Measurements from ENCODE around the gene IMP4. TPM values are rescaled to one million over a fixed set of nuclear protein-coding genes. Genes with fewer than 3 reads are reported as not detected.

Gene IMP4
- polyA plus RNA-seq, 3 donors, result 57.6 to 81.2 (median 58.5) TPM

- peaks cover 73% of the 10 kb centered on the region for H3K79me2 ChIP-seq (ENCODE audit: insufficient read depth, low read length)
- peaks cover 69 to 75% of the 10 kb centered on the region in 2 donors for H3K4me1 ChIP-seq (ENCODE audit: control insufficient read depth in 1 of 2, insufficient read depth in 2 of 2, low read length in 2 of 2)
- DNase-seq, result no peak
- peaks cover 23 to 32% of the 10 kb centered on the region in 2 donors for H3K36me3 ChIP-seq (replicated peaks in 1 of 2; ENCODE audit: control insufficient read depth in 1 of 2, insufficient read depth in 2 of 2, low read length in 2 of 2)
- peak overlapping the region; percentile 11 to 97 (median 84) for H3K27ac Mint-ChIP-seq
- peaks cover 38 to 52% of the 10 kb centered on the region in 2 donors for H3K36me3 Mint-ChIP-seq
- H3K27ac ChIP-seq (ENCODE audit: low read depth in 1 of 2, low read length in 2 of 2), result peak overlapping the region; percentile 37 to 90
- WGBS (ENCODE audit: insufficient coverage), result 94% methylated on average over 8 of the region's 9 CpGs
- no peaks in the 10 kb centered on the region for H3K27me3 ChIP-seq (ENCODE audit: control insufficient read depth in 2 of 2, insufficient read depth in 2 of 2, low read length in 2 of 2)
- H2AFZ ChIP-seq (ENCODE audit: insufficient read depth, low read depth, low read length, poor library complexity, severe bottlenecking), result no peak overlapping the region
- H3K4me2 ChIP-seq (replicated peaks; ENCODE audit: extremely low read depth, low read length, poor library complexity, severe bottlenecking), result no peak overlapping the region
- peaks cover 0 to 3% (median 0%) of the 10 kb centered on the region in 7 donors for H3K9me3 Mint-ChIP-seq
- peak overlapping the region in 1 of 2 donors; percentile 41 for H3K4me3 Mint-ChIP-seq
- peaks cover 0 to 5% (median 2%) of the 10 kb centered on the region in 3 donors for H3K27me3 Mint-ChIP-seq (ENCODE audit: low read depth in 3 of 3)
- no peak overlapping the region for H3K9ac ChIP-seq (ENCODE audit: insufficient read depth, low read length, poor library complexity, severe bottlenecking)
- peaks cover 74% of the 10 kb centered on the region for H3K4me1 Mint-ChIP-seq
- TF ChIP-seq, protein P1, sequence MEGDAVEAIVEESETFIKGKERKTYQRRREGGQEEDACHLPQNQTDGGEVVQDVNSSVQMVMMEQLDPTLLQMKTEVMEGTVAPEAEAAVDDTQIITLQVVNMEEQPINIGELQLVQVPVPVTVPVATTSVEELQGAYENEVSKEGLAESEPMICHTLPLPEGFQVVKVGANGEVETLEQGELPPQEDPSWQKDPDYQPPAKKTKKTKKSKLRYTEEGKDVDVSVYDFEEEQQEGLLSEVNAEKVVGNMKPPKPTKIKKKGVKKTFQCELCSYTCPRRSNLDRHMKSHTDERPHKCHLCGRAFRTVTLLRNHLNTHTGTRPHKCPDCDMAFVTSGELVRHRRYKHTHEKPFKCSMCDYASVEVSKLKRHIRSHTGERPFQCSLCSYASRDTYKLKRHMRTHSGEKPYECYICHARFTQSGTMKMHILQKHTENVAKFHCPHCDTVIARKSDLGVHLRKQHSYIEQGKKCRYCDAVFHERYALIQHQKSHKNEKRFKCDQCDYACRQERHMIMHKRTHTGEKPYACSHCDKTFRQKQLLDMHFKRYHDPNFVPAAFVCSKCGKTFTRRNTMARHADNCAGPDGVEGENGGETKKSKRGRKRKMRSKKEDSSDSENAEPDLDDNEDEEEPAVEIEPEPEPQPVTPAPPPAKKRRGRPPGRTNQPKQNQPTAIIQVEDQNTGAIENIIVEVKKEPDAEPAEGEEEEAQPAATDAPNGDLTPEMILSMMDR (IDR thresholded peaks at IDR 0.05), result no peak
- H3K4me3 ChIP-seq (replicated peaks in 1 of 3; ENCODE audit: low read depth in 2 of 3, low read length in 3 of 3), result peak overlapping the region in 1 of 3 experiments; percentile 2
- H4K20me1 ChIP-seq (ENCODE audit: insufficient read depth, low read length), result peaks cover 40% of the 10 kb centered on the region
- no peaks in the 10 kb centered on the region for H3K9me3 ChIP-seq (replicated peaks in 1 of 2; ENCODE audit: control insufficient read depth in 1 of 2, insufficient read depth in 1 of 2, low read length in 2 of 2)
- intact Hi-C loops (cut with micrococcal nuclease), result no loop called here
Measured at GRCh38 chr2:130370490-130370889, 27.8 kb downstream of the IMP4 start.

- 11% methylated on average over 16 of the region's 18 CpGs for WGBS (ENCODE audit: insufficient coverage)
- peaks cover 77% of the 10 kb centered on the region for H3K79me2 ChIP-seq (ENCODE audit: insufficient read depth, low read length)
- intact Hi-C loops (cut with micrococcal nuclease), result no loop called here
- H3K4me2 ChIP-seq (replicated peaks; ENCODE audit: extremely low read depth, low read length, poor library complexity, severe bottlenecking), result peak overlapping the region; percentile 97
- peaks cover 31 to 44% of the 10 kb centered on the region in 2 donors for H3K36me3 ChIP-seq (replicated peaks in 1 of 2; ENCODE audit: control insufficient read depth in 1 of 2, insufficient read depth in 2 of 2, low read length in 2 of 2)
- H3K27me3 Mint-ChIP-seq (ENCODE audit: low read depth in 3 of 3), result peaks cover 0 to 5% (median 4%) of the 10 kb centered on the region in 3 donors
- DNase-seq, result peak in 2 of 3 donors; percentile 69 to 72
- H3K4me1 ChIP-seq (ENCODE audit: control insufficient read depth in 1 of 2, insufficient read depth in 2 of 2, low read length in 2 of 2), result peaks cover 73 to 86% of the 10 kb centered on the region in 2 donors
- TF ChIP-seq, protein P1 (IDR thresholded peaks at IDR 0.05), result no peak
- peak overlapping the region; percentile 46 to 90 for H3K27ac ChIP-seq (ENCODE audit: low read depth in 1 of 2, low read length in 2 of 2)
- H3K4me1 Mint-ChIP-seq, result peaks cover 78% of the 10 kb centered on the region
- H4K20me1 ChIP-seq (ENCODE audit: insufficient read depth, low read length), result peaks cover 42% of the 10 kb centered on the region
- H2AFZ ChIP-seq (ENCODE audit: insufficient read depth, low read depth, low read length, poor library complexity, severe bottlenecking), result peak overlapping the region; percentile 88
- H3K27ac Mint-ChIP-seq, result peak overlapping the region; percentile 84 to 97 (median 94)
- peaks cover 0 to 3% (median 0%) of the 10 kb centered on the region in 7 donors for H3K9me3 Mint-ChIP-seq
- H3K36me3 Mint-ChIP-seq, result peaks cover 46 to 60% of the 10 kb centered on the region in 2 donors
- H3K9me3 ChIP-seq (replicated peaks in 1 of 2; ENCODE audit: control insufficient read depth in 1 of 2, insufficient read depth in 1 of 2, low read length in 2 of 2), result no peaks in the 10 kb centered on the region
- H3K4me3 ChIP-seq (replicated peaks in 1 of 3; ENCODE audit: low read depth in 2 of 3, low read length in 3 of 3), result peak overlapping the region; percentile 74 to 91 (median 85)
- H3K9ac ChIP-seq (ENCODE audit: insufficient read depth, low read length, poor library complexity, severe bottlenecking), result peak overlapping the region; percentile 76
- H3K27me3 ChIP-seq (ENCODE audit: control insufficient read depth in 2 of 2, insufficient read depth in 2 of 2, low read length in 2 of 2), result no peaks in the 10 kb centered on the region
- peak overlapping the region; percentile 89 to 96 for H3K4me3 Mint-ChIP-seq
Measured at GRCh38 chr2:130371723-130372054, 29.0 kb downstream of the IMP4 start.

Data from CD14-positive monocyte (primary cell).